ENCODE measurements around the gene MATN1.
A peak's percentile ranks its signal among the peaks of the same experiment; 100 is the strongest.

MATN1 gene

GRCh38 chr1:30706528-30706927, 16.9 kb downstream of the MATN1 start:
- Histone ChIP-seq H3K27ac (ENCODE audit: low read depth, low read length) (no peak overlapping the region), H3K9ac (ENCODE audit: low read length) (no peak overlapping the region), H3K36me3 (ENCODE audit: insufficient read depth, low read length) (no peaks in the 10 kb centered on the region), H3K27me3 (ENCODE audit: control insufficient read depth in 1 of 2, insufficient read depth in 2 of 2, low read length in 2 of 2) (no peaks in the 10 kb centered on the region), H3K4me1 (ENCODE audit: insufficient read depth, low read length) (peaks cover 23% of the 10 kb centered on the region), H3K4me3 (ENCODE audit: low read depth in 1 of 2, low read length in 2 of 2) (no peak overlapping the region), H3K9me3 (ENCODE audit: low read length) (no peaks in the 10 kb centered on the region)

DNA sequence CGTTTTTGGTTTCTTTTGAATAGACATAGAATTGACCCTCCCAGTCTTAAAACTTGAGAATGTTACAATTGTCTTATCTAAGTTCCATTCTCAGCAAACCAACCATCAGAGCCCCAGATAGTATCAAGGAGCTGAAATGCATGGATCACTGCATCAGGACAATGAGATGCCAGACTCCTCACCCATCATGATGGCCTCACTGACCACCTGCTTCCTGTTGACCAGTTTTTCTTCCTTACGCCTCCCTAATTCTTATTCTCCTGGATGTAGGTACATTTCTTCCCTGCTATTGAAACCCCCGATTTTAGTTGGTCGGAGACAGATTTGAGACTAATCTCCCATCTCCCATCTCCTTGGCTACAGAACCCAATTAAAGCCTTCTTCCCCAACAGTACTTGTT, 17.7 kb downstream of the MATN1 start:
- Histone ChIP-seq H3K9ac (ENCODE audit: low read length) (no peak overlapping the region), H3K4me3 (ENCODE audit: low read depth in 1 of 2, low read length in 2 of 2) (no peak overlapping the region), H3K4me1 (ENCODE audit: insufficient read depth, low read length) (peaks cover 23% of the 10 kb centered on the region), H3K27me3 (ENCODE audit: control insufficient read depth in 1 of 2, insufficient read depth in 2 of 2, low read length in 2 of 2) (no peaks in the 10 kb centered on the region), H3K27ac (ENCODE audit: low read depth, low read length) (no peak overlapping the region), H3K9me3 (ENCODE audit: low read length) (no peaks in the 10 kb centered on the region), H3K36me3 (ENCODE audit: insufficient read depth, low read length) (no peaks in the 10 kb centered on the region)

DNA sequence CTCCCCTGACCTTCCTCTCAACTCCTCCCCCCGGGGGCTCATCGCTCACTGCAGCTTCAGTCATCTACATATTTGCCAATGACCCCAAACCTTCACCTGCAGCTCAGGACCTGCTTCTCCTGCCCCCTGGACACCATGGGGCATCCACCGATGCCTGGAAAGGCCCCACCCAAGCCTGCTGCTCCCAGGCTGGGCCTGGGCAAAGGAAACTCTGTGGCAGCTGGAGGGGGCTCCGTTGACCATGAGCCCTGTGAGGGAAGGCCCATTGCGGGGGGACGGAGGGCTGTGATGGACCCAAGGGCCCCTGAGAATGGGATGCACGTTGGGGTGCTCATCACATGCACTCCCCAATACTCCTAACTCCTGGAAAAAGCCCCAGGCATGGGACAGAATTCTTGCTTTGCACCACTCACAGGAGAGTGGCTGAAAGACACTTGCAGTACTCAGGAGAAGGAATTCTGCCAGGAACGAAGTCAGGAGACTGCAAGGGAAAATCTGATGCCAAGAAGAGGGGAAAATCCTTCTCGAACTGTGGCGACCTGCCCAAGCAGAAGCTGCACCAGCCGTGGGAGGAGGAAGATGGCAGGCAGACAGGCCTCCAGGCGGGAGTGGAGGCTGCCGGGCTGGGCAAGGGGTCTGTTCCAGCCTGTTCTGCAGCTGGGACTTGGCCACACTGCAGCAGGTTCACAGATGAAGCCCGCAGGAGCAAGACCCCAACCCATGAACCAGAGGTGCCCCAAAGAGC, 18.4 kb downstream of the MATN1 start:
- H3K27ac ChIP-seq (ENCODE audit: low read depth, low read length): peak overlapping the region; percentile 21
- no peaks in the 10 kb centered on the region for H3K9me3 ChIP-seq (ENCODE audit: low read length)
- H3K36me3 ChIP-seq (ENCODE audit: insufficient read depth, low read length): no peaks in the 10 kb centered on the region
- H3K4me1 ChIP-seq (ENCODE audit: insufficient read depth, low read length): peaks cover 23% of the 10 kb centered on the region
- H3K9ac ChIP-seq (ENCODE audit: low read length): no peak overlapping the region
- no peaks in the 10 kb centered on the region for H3K27me3 ChIP-seq (ENCODE audit: control insufficient read depth in 1 of 2, insufficient read depth in 2 of 2, low read length in 2 of 2)
- H3K4me3 ChIP-seq (ENCODE audit: low read depth in 1 of 2, low read length in 2 of 2): no peak overlapping the region

GRCh38 chr1:30704271-30704670, 19.1 kb downstream of the MATN1 start:
- no peaks in the 10 kb centered on the region for H3K27me3 ChIP-seq (ENCODE audit: control insufficient read depth in 1 of 2, insufficient read depth in 2 of 2, low read length in 2 of 2)
- H3K9ac ChIP-seq (ENCODE audit: low read length): no peak overlapping the region
- H3K36me3 ChIP-seq (ENCODE audit: insufficient read depth, low read length): no peaks in the 10 kb centered on the region
- peak overlapping the region; percentile 1 for H3K27ac ChIP-seq (ENCODE audit: low read depth, low read length)
- no peaks in the 10 kb centered on the region for H3K9me3 ChIP-seq (ENCODE audit: low read length)
- H3K4me3 ChIP-seq (ENCODE audit: low read depth in 1 of 2, low read length in 2 of 2): no peak overlapping the region
- H3K4me1 ChIP-seq (ENCODE audit: insufficient read depth, low read length): peaks cover 23% of the 10 kb centered on the region

- Histone ChIP-seq H3K4me3 (ENCODE audit: low read depth in 1 of 2, low read length in 2 of 2) (no peak overlapping the region), H3K4me1 (ENCODE audit: insufficient read depth, low read length) (peaks cover 32% of the 10 kb centered on the region), H3K9ac (ENCODE audit: low read length) (no peak overlapping the region), H3K27ac (ENCODE audit: low read depth, low read length) (no peak overlapping the region), H3K9me3 (ENCODE audit: low read length) (no peaks in the 10 kb centered on the region), H3K36me3 (ENCODE audit: insufficient read depth, low read length) (no peaks in the 10 kb centered on the region), H3K27me3 (ENCODE audit: control insufficient read depth in 1 of 2, insufficient read depth in 2 of 2, low read length in 2 of 2) (no peaks in the 10 kb centered on the region)
Observed at GRCh38 chr1:30702823-30703222, 20.6 kb downstream of the MATN1 start.

GRCh38 chr1:30701258-30701633, 22.1 kb downstream of the MATN1 start:
- Histone ChIP-seq H3K9ac (ENCODE audit: low read length) (no peak overlapping the region), H3K4me3 (ENCODE audit: low read depth in 1 of 2, low read length in 2 of 2) (no peak overlapping the region), H3K4me1 (ENCODE audit: insufficient read depth, low read length) (peaks cover 40% of the 10 kb centered on the region), H3K9me3 (ENCODE audit: low read length) (no peaks in the 10 kb centered on the region), H3K27ac (ENCODE audit: low read depth, low read length) (no peak overlapping the region), H3K36me3 (ENCODE audit: insufficient read depth, low read length) (no peaks in the 10 kb centered on the region), H3K27me3 (ENCODE audit: control insufficient read depth in 1 of 2, insufficient read depth in 2 of 2, low read length in 2 of 2) (no peaks in the 10 kb centered on the region)

- no peak overlapping the region for H3K27ac ChIP-seq (ENCODE audit: low read depth, low read length)
Observed at GRCh38 chr1:30700528-30701257, 22.7 kb downstream of the MATN1 start.

DNA sequence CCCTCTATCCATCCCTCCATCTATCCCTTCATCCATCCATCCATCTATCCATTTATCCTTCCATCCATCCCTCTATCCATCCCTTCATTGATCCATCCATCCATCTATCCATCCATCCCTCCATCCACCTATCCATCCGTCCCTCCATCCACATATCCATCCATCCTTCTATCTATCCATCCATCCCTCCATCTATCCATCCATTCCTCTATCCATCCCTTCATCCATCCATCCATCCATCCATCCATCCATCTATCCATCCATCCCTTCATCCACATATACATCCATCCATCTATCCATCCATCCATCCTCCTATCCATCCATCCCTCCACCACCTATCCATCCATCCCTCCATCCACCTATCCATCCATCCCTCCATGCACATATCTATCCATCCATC, 23.6 kb downstream of the MATN1 start:
- Histone ChIP-seq H3K27ac (ENCODE audit: low read depth, low read length) (no peak overlapping the region), H3K36me3 (ENCODE audit: insufficient read depth, low read length) (no peaks in the 10 kb centered on the region), H3K9me3 (ENCODE audit: low read length) (no peaks in the 10 kb centered on the region), H3K9ac (ENCODE audit: low read length) (no peak overlapping the region), H3K4me1 (ENCODE audit: insufficient read depth, low read length) (peaks cover 41% of the 10 kb centered on the region), H3K4me3 (ENCODE audit: low read depth in 1 of 2, low read length in 2 of 2) (no peak overlapping the region), H3K27me3 (ENCODE audit: control insufficient read depth in 1 of 2, insufficient read depth in 2 of 2, low read length in 2 of 2) (no peaks in the 10 kb centered on the region)

More at GRCh38 chr1:30700528-30701257, 22.7 kb downstream of the MATN1 start:
- Histone ChIP-seq H3K9me3 (ENCODE audit: low read length) (no peaks in the 10 kb centered on the region), H3K36me3 (ENCODE audit: insufficient read depth, low read length) (no peaks in the 10 kb centered on the region), H3K27me3 (ENCODE audit: control insufficient read depth in 1 of 2, insufficient read depth in 2 of 2, low read length in 2 of 2) (no peaks in the 10 kb centered on the region), H3K4me1 (ENCODE audit: insufficient read depth, low read length) (peaks cover 43% of the 10 kb centered on the region), H3K4me3 (ENCODE audit: low read depth in 1 of 2, low read length in 2 of 2) (no peak overlapping the region), H3K9ac (ENCODE audit: low read length) (no peak overlapping the region)

DNA sequence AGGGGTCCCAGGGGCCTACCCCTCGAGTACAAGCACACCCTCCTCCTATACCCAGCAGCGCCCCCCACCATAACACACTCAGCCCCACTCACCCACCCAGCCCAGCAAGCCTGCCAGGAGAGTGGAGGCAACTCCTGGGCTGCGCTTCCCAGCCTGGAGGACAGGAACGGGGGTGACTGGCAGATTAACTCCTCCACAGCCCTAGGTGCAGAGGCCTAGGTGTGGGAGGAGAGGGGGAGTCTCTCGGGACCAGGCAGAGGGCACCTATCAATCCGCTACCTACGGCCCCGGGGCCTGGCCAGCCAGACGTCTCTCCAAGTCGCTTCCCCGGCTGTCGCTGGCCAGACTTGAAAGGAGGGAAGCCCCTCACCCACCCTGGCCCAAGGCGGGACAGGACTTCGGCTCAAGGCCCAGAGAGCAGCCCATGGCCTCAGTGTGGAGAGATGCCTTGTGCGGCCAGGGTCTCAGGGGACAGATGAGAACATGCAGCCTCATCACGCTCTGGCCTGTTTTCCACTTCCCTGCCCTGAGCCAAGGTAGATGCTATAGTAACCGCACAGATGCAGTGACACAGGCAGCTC, 24.9 kb downstream of the MATN1 start:
- Histone ChIP-seq H3K4me1 (ENCODE audit: insufficient read depth, low read length) (peaks cover 36% of the 10 kb centered on the region), H3K9me3 (ENCODE audit: low read length) (no peaks in the 10 kb centered on the region), H3K27me3 (ENCODE audit: control insufficient read depth in 1 of 2, insufficient read depth in 2 of 2, low read length in 2 of 2) (no peaks in the 10 kb centered on the region), H3K27ac (ENCODE audit: low read depth, low read length) (no peak overlapping the region), H3K9ac (ENCODE audit: low read length) (no peak overlapping the region), H3K36me3 (ENCODE audit: insufficient read depth, low read length) (no peaks in the 10 kb centered on the region), H3K4me3 (ENCODE audit: low read depth in 1 of 2, low read length in 2 of 2) (no peak overlapping the region)

GRCh38 chr1:30697571-30698376, 25.6 kb downstream of the MATN1 start:
- Histone ChIP-seq H3K9ac (ENCODE audit: low read length) (no peak overlapping the region), H3K36me3 (ENCODE audit: insufficient read depth, low read length) (no peaks in the 10 kb centered on the region), H3K27me3 (ENCODE audit: control insufficient read depth in 1 of 2, insufficient read depth in 2 of 2, low read length in 2 of 2) (no peaks in the 10 kb centered on the region), H3K4me3 (ENCODE audit: low read depth in 1 of 2, low read length in 2 of 2) (no peak overlapping the region), H3K9me3 (ENCODE audit: low read length) (no peaks in the 10 kb centered on the region), H3K4me1 (ENCODE audit: insufficient read depth, low read length) (peaks cover 36% of the 10 kb centered on the region), H3K27ac (ENCODE audit: low read depth, low read length) (no peak overlapping the region)

DNA sequence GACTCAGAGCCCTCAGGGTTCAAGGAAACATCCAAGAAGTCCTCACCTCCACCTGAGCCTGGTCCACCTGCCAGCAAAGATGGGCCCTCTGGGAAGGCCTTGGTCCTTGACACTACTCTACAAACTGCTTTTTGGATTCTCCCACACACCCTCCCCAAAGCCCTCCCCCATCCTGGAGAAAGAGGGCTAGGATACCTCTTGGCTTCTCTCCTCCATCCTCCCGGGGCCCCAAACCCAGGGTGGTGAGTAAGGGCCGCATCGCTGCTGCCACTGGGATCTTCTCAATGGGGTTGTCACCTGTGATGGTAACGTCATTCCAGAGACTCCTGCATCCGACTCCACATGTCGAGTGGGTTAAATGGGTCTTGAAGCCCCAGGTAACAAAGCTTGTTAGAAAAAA, 26.6 kb downstream of the MATN1 start:
- Histone ChIP-seq H3K9me3 (ENCODE audit: low read length) (no peaks in the 10 kb centered on the region), H3K27ac (ENCODE audit: low read depth, low read length) (no peak overlapping the region), H3K27me3 (ENCODE audit: control insufficient read depth in 1 of 2, insufficient read depth in 2 of 2, low read length in 2 of 2) (no peaks in the 10 kb centered on the region), H3K4me3 (ENCODE audit: low read depth in 1 of 2, low read length in 2 of 2) (no peak overlapping the region), H3K4me1 (ENCODE audit: insufficient read depth, low read length) (peaks cover 36% of the 10 kb centered on the region), H3K36me3 (ENCODE audit: insufficient read depth, low read length) (no peaks in the 10 kb centered on the region), H3K9ac (ENCODE audit: low read length) (no peak overlapping the region)
